ENCODE results near the gene FAM219B.

DNA sequence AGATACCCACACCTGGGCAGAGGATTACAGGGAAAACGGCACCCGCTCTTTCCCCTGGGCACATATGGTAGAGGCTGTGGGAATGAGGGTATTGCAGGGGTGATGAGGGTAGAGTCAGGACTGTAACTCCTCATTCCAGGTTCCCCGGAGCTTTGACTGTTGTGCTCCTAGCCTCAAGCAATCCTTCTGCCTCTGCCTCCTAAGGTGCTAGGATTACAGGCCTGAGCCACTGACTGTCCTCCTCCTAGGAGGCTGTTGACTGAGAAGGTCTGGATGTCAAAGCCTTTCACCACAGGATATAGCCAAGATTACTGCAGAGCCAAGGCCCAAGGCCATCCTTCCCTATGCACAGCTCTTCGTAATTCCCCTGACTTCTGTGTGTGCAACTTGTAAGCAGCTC lies 17.9 kb downstream of the FAM219B start:
- no peak for TF ChIP-seq POLR2A (IDR thresholded peaks at IDR 0.05; ENCODE audit: low read depth, low read length)
- no peak for TF ChIP-seq POLR2AphosphoS5 (IDR thresholded peaks at IDR 0.05; ENCODE audit: low read depth, low read length)
- no peak for TF ChIP-seq TAF1 (IDR thresholded peaks at IDR 0.05; ENCODE audit: borderline replicate concordance, low read depth, low read length)
